GM21619 (cell line): ENCODE measurements around the gene SAA1.
A peak's percentile ranks its signal among the peaks of the same experiment; 100 is the strongest.
"Not testable (repeated sequence)": the region's sequence is repeated elsewhere in the genome, so short reads cannot be mapped to it uniquely, and the experiment has no call there.

Experiments used
- ATAC-seq: cut with Tn5 transposase; IDR thresholded peaks from one replicate; pipeline ENCODE4 v1.9.1; 2021; ENCODE audit not compliant: unreplicated experiment

Gene SAA1

GRCh38 chr11:18254781-18255361 lies 11.2 kb upstream of the SAA1 start:
- no peak for ATAC-seq

- ATAC-seq: no peak
Observed at GRCh38 chr11:18259259-18259658, 6.8 kb upstream of the SAA1 start.

- ATAC-seq: no peak
Observed at GRCh38 chr11:18261721-18262120, 4.3 kb upstream of the SAA1 start.

GRCh38 chr11:18262681-18263350 lies 3.2 kb upstream of the SAA1 start:
- ATAC-seq: not testable (repeated sequence)

GRCh38 chr11:18264035-18264434 lies 2.0 kb upstream of the SAA1 start:
- ATAC-seq: no peak

- ATAC-seq: no peak
Observed at GRCh38 chr11:18264677-18265555, 1.1 kb upstream of the SAA1 start.

- peak; percentile 51 for ATAC-seq
Observed at GRCh38 chr11:18267335-18268133, 1.5 kb downstream of the SAA1 start.

- not testable (repeated sequence) for ATAC-seq
Observed at GRCh38 chr11:18269252-18269651, 3.2 kb downstream of the SAA1 start.

- no peak for ATAC-seq
Observed at GRCh38 chr11:18270102-18270501, 4.0 kb downstream of the SAA1 start.

GRCh38 chr11:18271206-18271605 lies 5.1 kb downstream of the SAA1 start:
- no peak for ATAC-seq

- no peak for ATAC-seq
Observed at GRCh38 chr11:18277565-18278271, 11.7 kb downstream of the SAA1 start.

- ATAC-seq: peak; percentile 86
Observed at GRCh38 chr11:18280438-18281045, 14.5 kb downstream of the SAA1 start.

- ATAC-seq: no peak
Observed at GRCh38 chr11:18282626-18283025, 16.6 kb downstream of the SAA1 start.

GRCh38 chr11:18285841-18286240 lies 19.8 kb downstream of the SAA1 start:
- no peak for ATAC-seq

- ATAC-seq: no peak
Observed at GRCh38 chr11:18288911-18289310, 22.8 kb downstream of the SAA1 start.

GRCh38 chr11:18294862-18295261 lies 28.8 kb downstream of the SAA1 start:
- ATAC-seq: no peak

GRCh38 chr11:18295316-18295715 lies 29.3 kb downstream of the SAA1 start:
- ATAC-seq: no peak

GRCh38 chr11:18299721-18300120 lies 33.7 kb downstream of the SAA1 start:
- ATAC-seq: no peak

GRCh38 chr11:18304745-18305144 lies 38.7 kb downstream of the SAA1 start:
- ATAC-seq: no peak
